SK-N-SH treated with all-trans-retinoic acid at 6 μM for 48 hours (cell line): ENCODE data around the gene DSCAM.

ENCODE experiments used
- ARNTL ChIP-seq: fragments of 450-650 bp; formaldehyde crosslinking; IDR thresholded peaks from 2 replicates; pipeline ENCODE4 v1.5.0; 2020; ENCODE audit warnings: low read depth, mild to moderate bottlenecking, moderate library complexity, borderline replicate concordance
- BACH2 ChIP-seq: fragments of 250-450 bp; sonication (Bioruptor Pico); IDR thresholded peaks from 2 replicates; pipeline ENCODE4 v1.9.0; 2021; ENCODE audit warnings: mild to moderate bottlenecking, borderline replicate concordance
- CSDC2 ChIP-seq: fragments of 250-450 bp; sonication (Bioruptor Pico); IDR thresholded peaks from 2 replicates; pipeline ENCODE4 v1.5.0; 2020; ENCODE audit warnings: mild to moderate bottlenecking, moderate library complexity
- ISL1 ChIP-seq: fragments of 250-450 bp; sonication (Bioruptor Pico); IDR thresholded peaks from 2 replicates; pipeline ENCODE4 v2.1.2; 2022; ENCODE audit warnings: mild to moderate bottlenecking, moderate library complexity
- PATZ1 ChIP-seq: fragments of 250-450 bp; sonication (Bioruptor Pico); IDR thresholded peaks from 2 replicates; pipeline ENCODE4 v1.8.0; 2020; ENCODE audit warnings: mild to moderate bottlenecking, moderate library complexity, borderline replicate concordance
- RARB ChIP-seq: fragments of 250-450 bp; sonication (Bioruptor Pico); IDR thresholded peaks from 2 replicates; pipeline ENCODE4 v1.8.0; 2021; ENCODE audit warnings: mild to moderate bottlenecking, moderate library complexity
- TOX ChIP-seq: fragments of 250-450 bp; sonication (Bioruptor Pico); IDR thresholded peaks from 2 replicates; pipeline ENCODE4 v1.8.0; 2021; ENCODE audit warnings: mild to moderate bottlenecking, moderate library complexity, borderline replicate concordance
- TSHZ2 ChIP-seq: fragments of 250-450 bp; sonication (Bioruptor Pico); IDR thresholded peaks from 2 replicates; pipeline ENCODE4 v1.5.0; 2020; ENCODE audit warnings: mild to moderate bottlenecking, moderate library complexity
- ZFP3 ChIP-seq: fragments of 250-450 bp; sonication (Bioruptor Pico); IDR thresholded peaks from 2 replicates; pipeline ENCODE4 v1.5.0; 2020; ENCODE audit warnings: mild to moderate bottlenecking, moderate library complexity
- ZFP30 ChIP-seq: fragments of 450-650 bp; formaldehyde crosslinking; IDR thresholded peaks from 2 replicates; pipeline ENCODE4 v1.5.0; 2022; ENCODE audit warnings: mild to moderate bottlenecking, moderate library complexity
- ZNF565 ChIP-seq: fragments of 450-650 bp; formaldehyde crosslinking; conservative IDR thresholded peaks from 2 replicates; pipeline ENCODE4 v1.5.0; 2020; ENCODE audit warnings: low read depth, mild to moderate bottlenecking, moderate library complexity
- ZNF70 ChIP-seq: fragments of 450-650 bp; formaldehyde crosslinking; IDR thresholded peaks from 2 replicates; pipeline ENCODE4 v1.5.0; 2020; ENCODE audit warnings: mild to moderate bottlenecking, moderate library complexity
- ZNF8 ChIP-seq: fragments of 450-650 bp; formaldehyde crosslinking; IDR thresholded peaks from 2 replicates; pipeline ENCODE4 v1.5.0; 2020; ENCODE audit warnings: mild to moderate bottlenecking, moderate library complexity

- TF ChIP-seq ARNTL (CRISPR knock-in tag) (no peak), ISL1 (CRISPR knock-in tag) (no peak), TSHZ2 (CRISPR knock-in tag) (no peak), RARB (CRISPR knock-in tag) (no peak), TOX (CRISPR knock-in tag) (no peak), ZNF565 (CRISPR knock-in tag) (no peak), PATZ1 (CRISPR knock-in tag) (no peak), ZFP3 (CRISPR knock-in tag) (no peak), ZNF8 (CRISPR knock-in tag) (no peak), CSDC2 (CRISPR knock-in tag) (no peak), BACH2 (no peak), ZFP30 (no peak), ZNF70 (CRISPR knock-in tag) (no peak)
These were observed 210.9 kb downstream of the DSCAM start for GRCh38 chr21:40636026-40636425.
